ENCODE measurements around the gene FAM83G.

Gene FAM83G

GRCh38 chr17:18992454-18993130 is 12.0 kb downstream of the FAM83G start:
- peak; percentile 38 for DNase-seq (ENCODE audit: low read depth)
- no peak for TF ChIP-seq CTCF (IDR thresholded peaks at IDR 0.05; ENCODE audit: low read depth, low read length, missing control alignments)
- H3K4me3 ChIP-seq (ENCODE audit: low read depth, low read length): no peak overlapping the region

GRCh38 chr17:18991531-18992315 is 12.8 kb downstream of the FAM83G start:
- no peak for DNase-seq (ENCODE audit: low read depth)
- H3K4me3 ChIP-seq (ENCODE audit: low read depth, low read length): no peak overlapping the region
- TF ChIP-seq CTCF (IDR thresholded peaks at IDR 0.05; ENCODE audit: low read depth, low read length, missing control alignments): no peak

- H3K4me3 ChIP-seq (ENCODE audit: low read depth, low read length): no peak overlapping the region
- no peak for DNase-seq (ENCODE audit: low read depth)
- TF ChIP-seq CTCF (IDR thresholded peaks at IDR 0.05; ENCODE audit: low read depth, low read length, missing control alignments): no peak
Measured at GRCh38 chr17:18990331-18990730, 14.2 kb downstream of the FAM83G start.

GRCh38 chr17:18988546-18989173 is 15.9 kb downstream of the FAM83G start:
- H3K4me3 ChIP-seq (ENCODE audit: low read depth, low read length): no peak overlapping the region
- no peak for TF ChIP-seq CTCF (IDR thresholded peaks at IDR 0.05; ENCODE audit: low read depth, low read length, missing control alignments)
- DNase-seq (ENCODE audit: low read depth): no peak

- no peak for TF ChIP-seq CTCF (IDR thresholded peaks at IDR 0.05; ENCODE audit: low read depth, low read length, missing control alignments)
- no peak for DNase-seq (ENCODE audit: low read depth)
- no peak overlapping the region for H3K4me3 ChIP-seq (ENCODE audit: low read depth, low read length)
Measured at GRCh38 chr17:18987862-18988545, 16.6 kb downstream of the FAM83G start.

- no peak for TF ChIP-seq CTCF (IDR thresholded peaks at IDR 0.05; ENCODE audit: low read depth, low read length, missing control alignments)
- H3K4me3 ChIP-seq (ENCODE audit: low read depth, low read length): no peak overlapping the region
- no peak for DNase-seq (ENCODE audit: low read depth)
Measured at GRCh38 chr17:18987230-18987610, 17.3 kb downstream of the FAM83G start.
